Ishikawa (cell line): ENCODE measurements around the gene SPATA46.
A peak's percentile ranks its signal among the peaks of the same experiment; 100 is the strongest.

Experiments used
- CEBPB ChIP-seq: IDR thresholded peaks from 2 replicates; pipeline ENCODE4 v1.6.1; 2012
- CREB1 ChIP-seq: IDR thresholded peaks from 2 replicates; pipeline ENCODE4 v1.6.1; 2012; ENCODE audit warnings: low read depth
- EGR1 ChIP-seq: IDR thresholded peaks from 2 replicates; pipeline ENCODE4 v1.6.1; 2012
- EP300 ChIP-seq: IDR thresholded peaks from 2 replicates; pipeline ENCODE4 v1.6.1; 2012; ENCODE audit warnings: borderline replicate concordance
- FOXM1 ChIP-seq: IDR thresholded peaks from 2 replicates; pipeline ENCODE4 v1.6.1; 2012; ENCODE audit warnings: low read depth, borderline replicate concordance
- MAX ChIP-seq: IDR thresholded peaks from 2 replicates; pipeline ENCODE4 v1.6.1; 2012
- NFIC ChIP-seq: IDR thresholded peaks from 2 replicates; pipeline ENCODE4 v1.6.1; 2012
- RAD21 ChIP-seq: IDR thresholded peaks from 2 replicates; pipeline ENCODE4 v1.6.1; 2012; ENCODE audit warnings: low read depth
- TAF1 ChIP-seq: IDR thresholded peaks from 2 replicates; pipeline ENCODE4 v1.6.1; 2012; ENCODE audit warnings: low read depth, mild to moderate bottlenecking
- TCF12 ChIP-seq: IDR thresholded peaks from 2 replicates; pipeline ENCODE4 v1.6.1; 2012; ENCODE audit warnings: low read depth
- TEAD4 ChIP-seq: IDR thresholded peaks from 2 replicates; pipeline ENCODE4 v1.6.1; 2012
- YY1 ChIP-seq: IDR thresholded peaks from 2 replicates; pipeline ENCODE4 v1.6.1; 2012; ENCODE audit warnings: low read depth
- ZBTB7A ChIP-seq: IDR thresholded peaks from 2 replicates; pipeline ENCODE4 v1.6.1; 2012; ENCODE audit warnings: low read depth
- TF ChIP-seq, protein P1 (sequence below): IDR thresholded peaks from 2 replicates; pipeline ENCODE4 v1.6.1; 2012
- TF ChIP-seq, protein P2 (sequence below): IDR thresholded peaks from 2 replicates; pipeline ENCODE4 v1.6.1; 2012; ENCODE audit warnings: low read depth, mild to moderate bottlenecking

Gene SPATA46

DNA sequence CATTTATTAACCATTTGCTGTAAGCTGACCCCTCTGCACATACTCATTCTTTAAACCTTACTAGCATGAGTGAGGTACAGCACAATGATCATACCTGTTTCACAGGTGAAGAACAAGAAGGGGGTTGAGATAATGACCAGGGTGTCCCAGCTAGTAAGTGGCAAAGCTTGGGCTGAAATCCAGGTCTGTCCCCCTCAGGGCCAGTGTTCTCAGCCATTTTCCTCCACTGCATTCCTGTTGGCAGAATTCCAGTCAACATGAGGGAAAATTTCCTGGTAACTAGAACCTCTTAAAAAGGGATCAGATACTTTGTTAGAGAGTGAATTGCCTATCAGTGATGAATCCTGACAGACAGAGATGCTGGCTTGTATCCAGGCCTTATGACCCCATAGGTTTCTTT is 48.1 kb downstream of the SPATA46 start:
- TF ChIP-seq ZBTB7A, result no peak
- TF ChIP-seq TAF1, result no peak
- no peak for TF ChIP-seq NFIC
- TF ChIP-seq YY1, result no peak
- TF ChIP-seq CREB1, result no peak
- TF ChIP-seq MAX, result no peak
- TF ChIP-seq EGR1, result no peak
- no peak for TF ChIP-seq CEBPB
- TF ChIP-seq, protein P1, sequence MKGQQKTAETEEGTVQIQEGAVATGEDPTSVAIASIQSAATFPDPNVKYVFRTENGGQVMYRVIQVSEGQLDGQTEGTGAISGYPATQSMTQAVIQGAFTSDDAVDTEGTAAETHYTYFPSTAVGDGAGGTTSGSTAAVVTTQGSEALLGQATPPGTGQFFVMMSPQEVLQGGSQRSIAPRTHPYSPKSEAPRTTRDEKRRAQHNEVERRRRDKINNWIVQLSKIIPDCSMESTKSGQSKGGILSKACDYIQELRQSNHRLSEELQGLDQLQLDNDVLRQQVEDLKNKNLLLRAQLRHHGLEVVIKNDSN, result no peak
- TF ChIP-seq EP300, result no peak
- no peak for TF ChIP-seq TEAD4
- no peak for TF ChIP-seq FOXM1

- TF ChIP-seq RAD21 (no peak), MAX (no peak), FOXM1 (no peak), TCF12 (no peak), TEAD4 (no peak), NFIC (no peak), EP300 (no peak), TAF1 (no peak), YY1 (no peak), CEBPB (no peak), EGR1 (no peak), CREB1 (no peak), ZBTB7A (no peak)
- TF ChIP-seq, protein P1, result no peak
- TF ChIP-seq, protein P2, sequence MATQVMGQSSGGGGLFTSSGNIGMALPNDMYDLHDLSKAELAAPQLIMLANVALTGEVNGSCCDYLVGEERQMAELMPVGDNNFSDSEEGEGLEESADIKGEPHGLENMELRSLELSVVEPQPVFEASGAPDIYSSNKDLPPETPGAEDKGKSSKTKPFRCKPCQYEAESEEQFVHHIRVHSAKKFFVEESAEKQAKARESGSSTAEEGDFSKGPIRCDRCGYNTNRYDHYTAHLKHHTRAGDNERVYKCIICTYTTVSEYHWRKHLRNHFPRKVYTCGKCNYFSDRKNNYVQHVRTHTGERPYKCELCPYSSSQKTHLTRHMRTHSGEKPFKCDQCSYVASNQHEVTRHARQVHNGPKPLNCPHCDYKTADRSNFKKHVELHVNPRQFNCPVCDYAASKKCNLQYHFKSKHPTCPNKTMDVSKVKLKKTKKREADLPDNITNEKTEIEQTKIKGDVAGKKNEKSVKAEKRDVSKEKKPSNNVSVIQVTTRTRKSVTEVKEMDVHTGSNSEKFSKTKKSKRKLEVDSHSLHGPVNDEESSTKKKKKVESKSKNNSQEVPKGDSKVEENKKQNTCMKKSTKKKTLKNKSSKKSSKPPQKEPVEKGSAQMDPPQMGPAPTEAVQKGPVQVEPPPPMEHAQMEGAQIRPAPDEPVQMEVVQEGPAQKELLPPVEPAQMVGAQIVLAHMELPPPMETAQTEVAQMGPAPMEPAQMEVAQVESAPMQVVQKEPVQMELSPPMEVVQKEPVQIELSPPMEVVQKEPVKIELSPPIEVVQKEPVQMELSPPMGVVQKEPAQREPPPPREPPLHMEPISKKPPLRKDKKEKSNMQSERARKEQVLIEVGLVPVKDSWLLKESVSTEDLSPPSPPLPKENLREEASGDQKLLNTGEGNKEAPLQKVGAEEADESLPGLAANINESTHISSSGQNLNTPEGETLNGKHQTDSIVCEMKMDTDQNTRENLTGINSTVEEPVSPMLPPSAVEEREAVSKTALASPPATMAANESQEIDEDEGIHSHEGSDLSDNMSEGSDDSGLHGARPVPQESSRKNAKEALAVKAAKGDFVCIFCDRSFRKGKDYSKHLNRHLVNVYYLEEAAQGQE, result no peak
Observed at GRCh38 chr1:162327788-162328165, 48.9 kb downstream of the SPATA46 start.

GRCh38 chr1:162327144-162327787 is 49.4 kb downstream of the SPATA46 start:
- TF ChIP-seq TCF12 (no peak), CEBPB (0 out of 2 replicates have a peak, but pooled peaks have one; percentile 46)

DNA sequence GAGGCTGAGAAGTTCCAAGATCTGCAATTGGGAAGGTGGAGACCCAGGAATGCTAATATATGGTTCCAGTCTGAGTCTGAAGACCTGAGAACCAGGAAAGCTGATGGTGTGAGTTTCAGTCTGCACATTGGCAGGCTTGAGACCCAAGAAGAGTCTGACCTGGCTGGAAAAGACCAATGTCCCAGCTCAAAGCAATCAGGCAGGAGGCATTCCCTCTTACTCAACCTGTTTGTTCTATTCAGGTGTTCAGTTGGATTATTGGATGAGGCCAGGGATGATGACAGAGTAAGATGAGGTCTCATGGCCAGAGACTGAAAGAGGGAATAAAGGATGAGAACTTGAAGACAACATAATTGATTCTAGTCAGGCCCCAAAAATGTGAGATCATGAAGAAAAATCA is 50.1 kb downstream of the SPATA46 start:
- TF ChIP-seq MAX (no peak), ZBTB7A (no peak), EGR1 (no peak), TCF12 (no peak), NFIC (no peak), FOXM1 (no peak), TEAD4 (no peak)
- TF ChIP-seq, protein P1, result no peak

- no peak for TF ChIP-seq ZBTB7A
- TF ChIP-seq RAD21, result no peak
- no peak for TF ChIP-seq EGR1
- no peak for TF ChIP-seq TEAD4
Observed at GRCh38 chr1:162324396-162324795, 52.3 kb downstream of the SPATA46 start.
